Midbrain (tissue), 1 donor: ENCODE measurements around the gene SPRYD7.
A peak's percentile ranks its signal among the peaks of the same experiment; 100 is the strongest.
"Not testable (repeated sequence)": the region's sequence is repeated elsewhere in the genome, so short reads cannot be mapped to it uniquely, and the experiment has no call there.

Experiments
- DNase-seq: peaks from one replicate; lab custom pipeline; 2025; lab: John Stamatoyannopoulos, UW

SPRYD7 gene

GRCh38 chr13:49936075-49936967 lies at the start of gene SPRYD7:
SPRYD7 (minus strand) TSS chr13:49936340; CDS start chr13:49936235, 105 bp downstream.
- DNase-seq = peak; percentile 99

GRCh38 chr13:49985129-49985528 lies 49.0 kb upstream of the SPRYD7 start:
- DNase-seq = no peak

- no peak for DNase-seq
Measured at GRCh38 chr13:49980266-49980665, 44.1 kb upstream of the SPRYD7 start.

GRCh38 chr13:49977992-49978391 lies 41.9 kb upstream of the SPRYD7 start:
- DNase-seq = no peak

- DNase-seq = peak; percentile 62
Measured at GRCh38 chr13:49976314-49977258, 40.4 kb upstream of the SPRYD7 start.

- no peak for DNase-seq
Measured at GRCh38 chr13:49975826-49976225, 39.7 kb upstream of the SPRYD7 start.

- DNase-seq = no peak
Measured at GRCh38 chr13:49972709-49973108, 36.6 kb upstream of the SPRYD7 start.

- DNase-seq = no peak
Measured at GRCh38 chr13:49967456-49967855, 31.3 kb upstream of the SPRYD7 start.

- DNase-seq = peak; percentile 21
Measured at GRCh38 chr13:49958321-49958720, 22.2 kb upstream of the SPRYD7 start.

- DNase-seq = no peak
Measured at GRCh38 chr13:49956131-49956530, 20.0 kb upstream of the SPRYD7 start.

- no peak for DNase-seq
Measured at GRCh38 chr13:49954674-49955455, 18.7 kb upstream of the SPRYD7 start.

- DNase-seq = no peak
Measured at GRCh38 chr13:49953560-49953959, 17.4 kb upstream of the SPRYD7 start.

GRCh38 chr13:49951754-49952535 lies 15.8 kb upstream of the SPRYD7 start:
- no peak for DNase-seq

GRCh38 chr13:49948777-49949270 lies 12.7 kb upstream of the SPRYD7 start:
- not testable (repeated sequence) for DNase-seq

GRCh38 chr13:49939321-49939720 lies 3.2 kb upstream of the SPRYD7 start:
- no peak for DNase-seq

GRCh38 chr13:49938921-49939320 lies 2.8 kb upstream of the SPRYD7 start:
- DNase-seq = no peak

GRCh38 chr13:49938314-49938713 lies 2.2 kb upstream of the SPRYD7 start:
- DNase-seq = no peak

- DNase-seq = no peak
Measured at GRCh38 chr13:49936968-49937273, 781 bp upstream of the SPRYD7 start.

- DNase-seq = no peak
Measured at GRCh38 chr13:49935171-49936074, 717 bp downstream of the SPRYD7 start.

- DNase-seq = no peak
Measured at GRCh38 chr13:49933511-49933910, 2.6 kb downstream of the SPRYD7 start.
